Measurements from ENCODE around the gene TANC1. TPM values are rescaled to one million over a fixed set of nuclear protein-coding genes. Genes with fewer than 3 reads are reported as not detected.

Gene TANC1
- total RNA-seq, 1 donor from 2014 or later: 0.47 TPM

DNA sequence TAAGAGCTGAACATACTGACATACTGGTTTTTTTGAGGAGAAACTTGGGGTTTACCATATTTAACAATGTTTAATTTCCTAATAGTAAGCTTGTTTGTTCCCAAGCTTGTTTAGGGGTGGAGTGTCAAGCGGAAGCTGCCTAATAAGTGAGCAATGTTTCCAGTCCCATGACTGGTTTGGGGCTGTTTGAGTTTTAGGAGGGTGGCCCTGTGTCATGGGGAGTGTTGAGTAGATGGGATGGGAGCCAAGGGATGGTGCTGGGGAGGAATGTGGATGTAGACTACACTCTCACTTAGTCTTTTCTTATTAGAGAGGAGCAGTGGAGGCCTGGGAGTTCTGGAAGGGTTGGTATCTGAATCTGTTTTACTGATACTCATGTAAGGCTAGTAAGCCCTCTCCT, 128.5 kb downstream of the TANC1 start:
- Mint-ChIP-seq H3K27me3 (ENCODE audit: insufficient read depth) (no peaks in the 10 kb centered on the region), H3K4me1 (ENCODE audit: low read depth) (peaks cover 32% of the 10 kb centered on the region), H3K27ac (no peak overlapping the region), H3K9me3 (peaks cover 16% of the 10 kb centered on the region), H3K36me3 (ENCODE audit: low read depth) (peaks cover 2% of the 10 kb centered on the region), H3K4me3 (no peak overlapping the region)
- intact Hi-C loops (cut with micrococcal nuclease): no loop called here
- no peak for DNase-seq (ENCODE audit: low spot score)

DNA sequence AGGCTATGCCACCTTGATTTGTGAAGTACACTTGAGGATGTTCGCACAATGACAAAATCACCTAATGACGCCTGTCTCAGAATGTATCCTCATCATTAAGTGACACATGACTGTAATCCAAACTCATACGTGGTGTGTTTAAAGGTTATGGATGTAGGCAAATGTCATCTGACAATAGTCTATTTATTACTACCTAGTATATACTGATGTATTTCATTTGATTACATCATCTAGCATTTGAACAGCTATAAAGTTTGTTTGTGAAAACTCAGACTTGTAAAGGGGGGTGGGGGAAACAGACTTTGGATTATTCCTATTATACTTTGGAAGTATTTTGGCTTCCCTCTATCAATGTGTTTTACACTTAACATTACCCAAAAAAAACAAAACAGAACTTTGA, 129.9 kb downstream of the TANC1 start:
- H3K27me3 Mint-ChIP-seq (ENCODE audit: insufficient read depth): no peaks in the 10 kb centered on the region
- peaks cover 17% of the 10 kb centered on the region for H3K4me1 Mint-ChIP-seq (ENCODE audit: low read depth)
- DNase-seq (ENCODE audit: low spot score): no peak
- intact Hi-C loops (cut with micrococcal nuclease): no loop called here
- H3K4me3 Mint-ChIP-seq: no peak overlapping the region
- H3K27ac Mint-ChIP-seq: no peak overlapping the region
- peaks cover 16% of the 10 kb centered on the region for H3K9me3 Mint-ChIP-seq
- H3K36me3 Mint-ChIP-seq (ENCODE audit: low read depth): peaks cover 2% of the 10 kb centered on the region

DNA sequence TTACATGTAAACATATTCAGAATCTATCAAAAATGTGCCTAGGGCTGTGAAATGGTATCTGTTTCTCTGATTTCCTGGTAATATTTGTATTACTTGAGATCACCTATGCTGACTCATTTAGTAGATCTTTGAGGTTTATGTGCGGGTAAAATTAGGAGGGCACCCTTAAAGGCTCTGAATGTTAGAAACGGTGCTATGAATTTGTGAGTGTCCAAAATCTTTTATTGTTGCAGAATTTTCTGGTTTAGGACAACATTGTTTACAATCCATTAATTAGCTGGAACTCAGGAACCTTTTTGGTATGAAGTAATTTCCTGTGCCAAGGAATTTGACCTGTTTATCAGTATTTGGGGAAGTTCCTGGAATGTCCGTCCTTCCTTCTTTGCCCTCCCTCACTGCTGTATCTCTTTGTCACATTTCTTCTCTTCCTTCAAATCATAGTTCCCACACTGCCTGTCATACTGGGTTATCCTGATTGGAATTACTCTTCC, 130.5 kb downstream of the TANC1 start:
- DNase-seq (ENCODE audit: low spot score): no peak
- Mint-ChIP-seq H3K27ac (no peak overlapping the region), H3K4me1 (ENCODE audit: low read depth) (peaks cover 11% of the 10 kb centered on the region), H3K4me3 (no peak overlapping the region), H3K9me3 (peaks cover 16% of the 10 kb centered on the region), H3K27me3 (ENCODE audit: insufficient read depth) (no peaks in the 10 kb centered on the region), H3K36me3 (ENCODE audit: low read depth) (peaks cover 2% of the 10 kb centered on the region)
- intact Hi-C loops (cut with micrococcal nuclease): no loop called here

GRCh38 chr2:159101755-159102489, 133.5 kb downstream of the TANC1 start:
- H3K9me3 Mint-ChIP-seq: peaks cover 2% of the 10 kb centered on the region
- H3K36me3 Mint-ChIP-seq (ENCODE audit: low read depth): no peaks in the 10 kb centered on the region
- peaks cover 6% of the 10 kb centered on the region for H3K4me1 Mint-ChIP-seq (ENCODE audit: low read depth)
- intact Hi-C loops (cut with micrococcal nuclease): no loop called here
- H3K27me3 Mint-ChIP-seq (ENCODE audit: insufficient read depth): no peaks in the 10 kb centered on the region
- DNase-seq (ENCODE audit: low spot score): no peak
- no peak overlapping the region for H3K27ac Mint-ChIP-seq
- H3K4me3 Mint-ChIP-seq: no peak overlapping the region

GRCh38 chr2:159103411-159103810, 135.0 kb downstream of the TANC1 start:
- Mint-ChIP-seq H3K36me3 (ENCODE audit: low read depth) (no peaks in the 10 kb centered on the region), H3K27ac (no peak overlapping the region), H3K27me3 (ENCODE audit: insufficient read depth) (peaks cover 2% of the 10 kb centered on the region), H3K4me3 (no peak overlapping the region), H3K9me3 (no peaks in the 10 kb centered on the region), H3K4me1 (ENCODE audit: low read depth) (peaks cover 6% of the 10 kb centered on the region)
- intact Hi-C loops (cut with micrococcal nuclease): no loop called here
- no peak for DNase-seq (ENCODE audit: low spot score)

DNA sequence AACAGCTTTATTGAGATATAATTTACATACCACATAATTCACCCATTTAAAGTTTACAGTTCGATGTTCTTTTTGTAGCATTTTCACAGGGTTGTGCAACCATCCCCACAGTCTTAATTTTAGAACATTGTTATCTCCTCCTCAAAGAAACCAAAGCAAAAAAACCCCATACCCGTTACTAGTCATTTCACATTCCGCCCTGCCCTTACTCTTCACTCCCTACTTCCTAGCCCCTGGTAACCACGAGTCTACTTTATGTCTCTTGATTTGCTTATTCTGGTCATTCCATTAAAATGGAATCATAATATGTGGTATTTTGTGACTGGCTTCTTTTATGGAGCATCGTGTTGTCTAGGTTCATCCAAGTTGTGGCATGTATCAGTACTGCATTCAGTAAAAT, 137.7 kb downstream of the TANC1 start:
- no peak overlapping the region for H3K4me3 Mint-ChIP-seq
- no peak for DNase-seq (ENCODE audit: low spot score)
- no peaks in the 10 kb centered on the region for H3K4me1 Mint-ChIP-seq (ENCODE audit: low read depth)
- H3K9me3 Mint-ChIP-seq: no peaks in the 10 kb centered on the region
- intact Hi-C loops (cut with micrococcal nuclease): no loop called here
- no peaks in the 10 kb centered on the region for H3K36me3 Mint-ChIP-seq (ENCODE audit: low read depth)
- H3K27me3 Mint-ChIP-seq (ENCODE audit: insufficient read depth): peaks cover 2% of the 10 kb centered on the region
- no peak overlapping the region for H3K27ac Mint-ChIP-seq

- intact Hi-C loops (cut with micrococcal nuclease): no loop called here
- H3K4me3 Mint-ChIP-seq: no peak overlapping the region
These were observed 139.9 kb downstream of the TANC1 start for GRCh38 chr2:159108181-159108893.

DNA sequence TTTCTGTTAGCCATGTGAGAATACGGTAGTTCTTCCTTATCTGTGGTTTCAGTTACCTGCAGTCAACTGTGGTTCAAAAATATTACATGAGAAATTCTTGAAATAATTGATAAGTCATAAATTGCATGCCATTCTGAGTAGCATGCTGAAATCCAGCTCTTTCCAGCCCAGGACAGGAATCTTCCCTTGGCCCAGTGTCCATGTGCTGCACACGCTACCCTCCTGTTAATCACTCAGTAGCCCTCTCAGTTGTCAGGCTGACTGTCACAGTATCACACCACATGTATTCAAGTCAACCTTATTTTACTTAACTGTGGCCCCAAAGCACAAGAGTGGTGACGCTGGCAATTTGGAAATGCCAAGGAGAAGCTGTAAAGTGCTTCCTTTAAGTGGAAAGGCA, 141.1 kb downstream of the TANC1 start:
- no peak for DNase-seq (ENCODE audit: low spot score)
- Mint-ChIP-seq H3K27me3 (ENCODE audit: insufficient read depth) (peaks cover 4% of the 10 kb centered on the region), H3K4me1 (ENCODE audit: low read depth) (no peaks in the 10 kb centered on the region), H3K27ac (no peak overlapping the region), H3K36me3 (ENCODE audit: low read depth) (no peaks in the 10 kb centered on the region), H3K4me3 (no peak overlapping the region), H3K9me3 (no peaks in the 10 kb centered on the region)
- intact Hi-C loops (cut with micrococcal nuclease): no loop called here

More at GRCh38 chr2:159108181-159108893, 139.9 kb downstream of the TANC1 start:
- H3K27ac Mint-ChIP-seq: no peak overlapping the region
- no peaks in the 10 kb centered on the region for H3K9me3 Mint-ChIP-seq
- H3K27me3 Mint-ChIP-seq (ENCODE audit: insufficient read depth): peaks cover 3% of the 10 kb centered on the region
- no peaks in the 10 kb centered on the region for H3K4me1 Mint-ChIP-seq (ENCODE audit: low read depth)
- no peak for DNase-seq (ENCODE audit: low spot score)
- H3K36me3 Mint-ChIP-seq (ENCODE audit: low read depth): no peaks in the 10 kb centered on the region

- H3K27ac Mint-ChIP-seq: no peak overlapping the region
- intact Hi-C loops (cut with micrococcal nuclease): no loop called here
- no peaks in the 10 kb centered on the region for H3K9me3 Mint-ChIP-seq
- H3K36me3 Mint-ChIP-seq (ENCODE audit: low read depth): no peaks in the 10 kb centered on the region
- DNase-seq (ENCODE audit: low spot score): no peak
- peaks cover 5% of the 10 kb centered on the region for H3K27me3 Mint-ChIP-seq (ENCODE audit: insufficient read depth)
- H3K4me1 Mint-ChIP-seq (ENCODE audit: low read depth): no peaks in the 10 kb centered on the region
- H3K4me3 Mint-ChIP-seq: no peak overlapping the region
These were observed 142.3 kb downstream of the TANC1 start for GRCh38 chr2:159110784-159111183.

DNA sequence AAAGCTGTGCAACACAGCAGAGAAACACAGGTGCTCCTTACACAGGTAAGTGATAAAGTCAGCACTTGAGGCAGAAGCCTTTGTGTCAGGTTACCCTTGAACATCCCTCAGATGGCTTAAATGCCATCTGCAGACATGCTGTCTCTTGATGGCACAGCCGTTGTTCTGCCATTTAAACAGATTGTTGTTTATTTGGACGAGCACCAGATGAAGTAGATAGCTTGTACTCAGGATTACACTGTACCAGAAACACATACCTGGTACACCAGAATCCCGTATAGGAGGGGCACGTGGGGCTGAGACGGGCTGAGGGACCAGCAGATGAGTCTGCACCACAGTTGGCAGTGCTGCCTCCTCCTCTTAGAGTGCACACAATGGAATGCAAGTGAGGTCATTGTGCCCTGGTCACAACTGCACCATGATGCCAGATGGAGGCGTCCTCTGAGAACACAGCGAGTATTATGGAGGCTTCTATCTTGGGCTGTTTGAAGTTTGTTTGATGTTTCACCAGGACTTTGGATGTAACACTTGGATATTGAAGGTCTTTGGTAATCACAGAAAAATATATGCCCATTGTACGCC, 143.0 kb downstream of the TANC1 start:
- no peaks in the 10 kb centered on the region for H3K9me3 Mint-ChIP-seq
- H3K36me3 Mint-ChIP-seq (ENCODE audit: low read depth): no peaks in the 10 kb centered on the region
- DNase-seq (ENCODE audit: low spot score): no peak
- H3K27ac Mint-ChIP-seq: no peak overlapping the region
- H3K4me3 Mint-ChIP-seq: no peak overlapping the region
- peaks cover 5% of the 10 kb centered on the region for H3K27me3 Mint-ChIP-seq (ENCODE audit: insufficient read depth)
- no peaks in the 10 kb centered on the region for H3K4me1 Mint-ChIP-seq (ENCODE audit: low read depth)
- intact Hi-C loops (cut with micrococcal nuclease): no loop called here

- no peak overlapping the region for H3K4me3 Mint-ChIP-seq
- no peak for DNase-seq (ENCODE audit: low spot score)
- peaks cover 4% of the 10 kb centered on the region for H3K27me3 Mint-ChIP-seq (ENCODE audit: insufficient read depth)
These were observed 146.4 kb downstream of the TANC1 start for GRCh38 chr2:159114835-159115234.

GRCh38 chr2:159116922-159117321, 148.5 kb downstream of the TANC1 start:
- Mint-ChIP-seq H3K36me3 (ENCODE audit: low read depth) (no peaks in the 10 kb centered on the region), H3K9me3 (no peaks in the 10 kb centered on the region), H3K27ac (no peak overlapping the region), H3K4me3 (no peak overlapping the region), H3K4me1 (ENCODE audit: low read depth) (no peaks in the 10 kb centered on the region), H3K27me3 (ENCODE audit: insufficient read depth) (peaks cover 4% of the 10 kb centered on the region)
- intact Hi-C loops (cut with micrococcal nuclease): no loop called here
- DNase-seq (ENCODE audit: low spot score): no peak

More at GRCh38 chr2:159114835-159115234, 146.4 kb downstream of the TANC1 start:
- Mint-ChIP-seq H3K4me1 (ENCODE audit: low read depth) (no peaks in the 10 kb centered on the region), H3K9me3 (no peaks in the 10 kb centered on the region), H3K27ac (no peak overlapping the region), H3K36me3 (ENCODE audit: low read depth) (no peaks in the 10 kb centered on the region)
- intact Hi-C loops (cut with micrococcal nuclease): no loop called here

DNA sequence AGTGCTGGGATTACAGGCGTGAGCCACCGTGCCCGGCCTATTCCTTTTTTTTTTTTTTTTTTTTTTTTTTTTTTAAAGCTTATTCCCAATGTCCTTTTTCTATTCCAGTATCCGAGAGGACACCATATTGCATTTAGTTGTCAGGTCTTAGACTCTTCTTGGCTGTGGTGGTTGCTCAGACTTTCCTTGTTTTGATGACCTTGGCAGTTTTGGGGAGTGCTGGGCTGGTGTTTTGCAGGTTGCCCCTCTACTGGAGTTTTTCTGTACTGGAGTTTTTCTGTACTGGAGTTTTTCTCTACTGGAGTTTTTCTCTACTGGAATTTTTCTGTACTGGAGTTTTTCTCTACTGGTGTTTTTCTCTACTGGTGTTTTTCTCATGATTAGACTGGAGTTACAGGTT, 149.2 kb downstream of the TANC1 start:
- H3K36me3 Mint-ChIP-seq (ENCODE audit: low read depth): no peaks in the 10 kb centered on the region
- intact Hi-C loops (cut with micrococcal nuclease): loop anchor here (1.0 to 2.0 kb wide), 2 partner anchors 216 to 851 kb away; no protein-coding TSS in a partner anchor
- no peaks in the 10 kb centered on the region for H3K4me1 Mint-ChIP-seq (ENCODE audit: low read depth)
- no peak for DNase-seq (ENCODE audit: low spot score)
- H3K27me3 Mint-ChIP-seq (ENCODE audit: insufficient read depth): peaks cover 4% of the 10 kb centered on the region
- H3K9me3 Mint-ChIP-seq: no peaks in the 10 kb centered on the region
- H3K27ac Mint-ChIP-seq: no peak overlapping the region
- no peak overlapping the region for H3K4me3 Mint-ChIP-seq
